Spleen (tissue), 11 donors: ENCODE data around the gene MGMT. TPM values are rescaled to one million over a fixed set of nuclear protein-coding genes. Genes with fewer than 3 reads are reported as not detected.

ENCODE experiments used
- DNase-seq: peaks from one replicate; pipeline ENCODE4 v3.0.0-alpha.2; 2020
- H3K27ac ChIP-seq, 8 donors: fragments of 200-600 bp; sonication (generic) in 7 of 8; 1 replicate in 4 of 8; 2 replicates in 4 of 8; pipeline versions ENCODE4 v1.5.0 to v1.8.0; 2016 to 2021; ENCODE audit warnings: inconsistent platforms in 4 of 8, mild to moderate bottlenecking in 4 of 8, moderate library complexity in 1 of 8
- H3K27me3 ChIP-seq, 7 donors: fragments of 200-600 bp; sonication (generic) in 6 of 7; replicated peaks in 1 of 7; 1 replicate in 4 of 7; 2 replicates in 3 of 7; pipeline versions ENCODE4 v1.5.0 to v1.8.0; 2016 to 2021; ENCODE audit warnings: inconsistent platforms in 3 of 7, mild to moderate bottlenecking in 1 of 7
- H3K36me3 ChIP-seq, 6 donors: fragments of 200-600 bp; sonication (generic) in 5 of 6; 1 replicate in 4 of 6; 2 replicates in 2 of 6; pipeline versions ENCODE4 v1.5.0 to v1.8.0; 2016 to 2021; ENCODE audit warnings: inconsistent platforms in 2 of 6
- H3K4me1 ChIP-seq, 6 donors: fragments of 200-600 bp; sonication (generic) in 5 of 6; 1 replicate in 3 of 6; 2 replicates in 3 of 6; pipeline versions ENCODE4 v1.5.0 to v1.8.0; 2016 to 2021; ENCODE audit warnings: inconsistent platforms in 3 of 6
- H3K4me3 ChIP-seq, 8 donors: fragments of 200-600 bp; sonication (generic) in 7 of 8; 1 replicate in 4 of 8; 2 replicates in 4 of 8; pipeline versions ENCODE4 v1.5.0 to v1.8.0; 2016 to 2021; ENCODE audit warnings: inconsistent platforms in 4 of 8, mild to moderate bottlenecking in 4 of 8, moderate library complexity in 2 of 8
- H3K9me3 ChIP-seq, 8 donors: fragments of 200-600 bp; sonication (generic) in 7 of 8; 1 replicate in 4 of 8; 2 replicates in 4 of 8; pipeline versions ENCODE4 v1.5.0 to v1.8.0; 2016 to 2021; ENCODE audit warnings: inconsistent platforms in 4 of 8
- CTCF ChIP-seq, 11 experiments: fragments of 200-600 bp in 7 of 11; fragments of 450-650 bp in 4 of 11; sonication (generic) in 4 of 11; IDR thresholded peaks in 8 of 11; conservative IDR thresholded peaks in 3 of 11; 1 replicate in 7 of 11; 2 replicates in 4 of 11; pipeline versions ENCODE4 v1.4.0 to v1.8.0; 2016 to 2021; ENCODE audit warnings: antibody characterized with exemption in 11 of 11, inconsistent platforms in 4 of 11, mild to moderate bottlenecking in 1 of 11
- POLR2A ChIP-seq, 3 donors: fragments of 450-650 bp; IDR thresholded peaks; one replicate each; pipeline ENCODE4 v1.5.1; 2017; ENCODE audit warnings: antibody characterized with exemption in 3 of 3, mild to moderate bottlenecking in 1 of 3
- POLR2AphosphoS5 ChIP-seq, 3 donors: sonication (generic); formaldehyde crosslinking; IDR thresholded peaks; one replicate each; pipeline ENCODE4 v1.5.1; 2017; ENCODE audit warnings: antibody characterized with exemption in 3 of 3
- WGBS, 5 donors: extraction: QIAGEN DNeasy Blood & Tissue Kit in 3 of 5; methylation state at CpG; one replicate each; pipeline versions ENCODE4 v1.1.5 to v1.1.7; 2013 to 2018; 5-methylcytosine and 5-hydroxymethylcytosine counted together
- intact Hi-C: fragments of 100-400 bp; cut with DNase I; formaldehyde crosslinking; loops from one replicate; pipeline ENCODE4 v1.15.0; 2023; ENCODE audit warnings: low total_unique reads
- polyA plus RNA-seq, 3 donors: library from polyadenylated mRNA; stranded (reverse); fragments of 200-250 nt; gene quantifications; one replicate each; pipeline ENCODE4 v1.2.1, GENCODE V29; 2013
- total RNA-seq, 7 donors: library from RNA; depleted of rRNA in 3 of 7; stranded (reverse); fragments of >200 nt in 3 of 7; fragmentation: NEBNext Ultra II Directional in 4 of 7; extraction: Animal tissue kit (Norgen Biotek cat#: 25700) in 4 of 7; gene quantifications; one replicate each; pipeline versions ENCODE4 v1.1.0 to v1.2.1, GENCODE V29; 2016 to 2021
- donor health status: healthy with polysubstance abuse.
- donor health status: DM: no; HTN: no; CAD: no; lungs with moderate emphysema.
- donor health status: DM: no; HTN: no; CAD: no.
- donor health status: Bipolar disorder and iron deficiency.
- donor health status: healthy.
- donor health status: DM: no; HTN: no; CAD: no.
- donor health status: DM: yes; HTN: yes; CAD: no.

Gene MGMT
- total and polyA plus RNA-seq, 10 donors = 14.3 to 33.4 (median 21.7) TPM

GRCh38 chr10:129683519-129683918, 216.5 kb downstream of the MGMT start:
- Histone ChIP-seq H3K4me3 (no peak overlapping the region), H3K9me3 (no peaks in the 10 kb centered on the region), H3K36me3 (peaks cover 0 to 10% (median 0%) of the 10 kb centered on the region in 6 donors), H3K27me3 (no peaks in the 10 kb centered on the region), H3K27ac (no peak overlapping the region), H3K4me1 (no peaks in the 10 kb centered on the region)
- 89 to 96% (median 93%) methylated on average over 1 of the region's 1 CpG for WGBS, 5 donors
- TF ChIP-seq POLR2A (IDR thresholded peaks at IDR 0.05) (no peak), POLR2AphosphoS5 (IDR thresholded peaks at IDR 0.05) (no peak), CTCF (IDR thresholded peaks at IDR 0.05 in 8 of 11, conservative IDR thresholded peaks at IDR 0.05 in 3 of 11) (no peak)
- no peak for DNase-seq
- intact Hi-C loops = no loop called here

- intact Hi-C loops = no loop called here
- H3K27me3 ChIP-seq = no peaks in the 10 kb centered on the region
- TF ChIP-seq POLR2A (IDR thresholded peaks at IDR 0.05) (no peak), POLR2AphosphoS5 (IDR thresholded peaks at IDR 0.05) (no peak), CTCF (IDR thresholded peaks at IDR 0.05 in 8 of 11, conservative IDR thresholded peaks at IDR 0.05 in 3 of 11) (no peak)
- H3K36me3 ChIP-seq = peaks cover 0 to 10% (median 0%) of the 10 kb centered on the region in 6 donors
- no peak overlapping the region for H3K27ac ChIP-seq
- DNase-seq = no peak
- 91 to 98% (median 93%) methylated on average over 3 of the region's 3 CpGs for WGBS, 5 donors
- no peaks in the 10 kb centered on the region for H3K9me3 ChIP-seq
- no peaks in the 10 kb centered on the region for H3K4me1 ChIP-seq
- no peak overlapping the region for H3K4me3 ChIP-seq
Observed at GRCh38 chr10:129683920-129684319, 216.9 kb downstream of the MGMT start.

GRCh38 chr10:129685271-129685670, 218.2 kb downstream of the MGMT start:
- no peak for DNase-seq
- Histone ChIP-seq H3K4me1 (no peaks in the 10 kb centered on the region), H3K9me3 (no peaks in the 10 kb centered on the region), H3K27me3 (no peaks in the 10 kb centered on the region), H3K4me3 (no peak overlapping the region), H3K27ac (no peak overlapping the region), H3K36me3 (peaks cover 0 to 10% (median 0%) of the 10 kb centered on the region in 6 donors)
- intact Hi-C loops = no loop called here
- TF ChIP-seq POLR2A (IDR thresholded peaks at IDR 0.05) = no peak
- no peak for TF ChIP-seq CTCF (IDR thresholded peaks at IDR 0.05 in 8 of 11, conservative IDR thresholded peaks at IDR 0.05 in 3 of 11)
- TF ChIP-seq POLR2AphosphoS5 (IDR thresholded peaks at IDR 0.05) = no peak
- 83 to 96% (median 92%) methylated on average over 8 of the region's 8 CpGs for WGBS, 5 donors

- intact Hi-C loops = no loop called here
- no peak overlapping the region for H3K4me3 ChIP-seq
- TF ChIP-seq POLR2AphosphoS5 (IDR thresholded peaks at IDR 0.05) (no peak), POLR2A (IDR thresholded peaks at IDR 0.05) (no peak), CTCF (IDR thresholded peaks at IDR 0.05 in 8 of 11, conservative IDR thresholded peaks at IDR 0.05 in 3 of 11) (no peak)
- 89 to 99% (median 92%) methylated on average over 4 of the region's 4 CpGs for WGBS, 5 donors
- H3K27me3 ChIP-seq = no peaks in the 10 kb centered on the region
- no peak overlapping the region for H3K27ac ChIP-seq
- peaks cover 0 to 2% (median 0%) of the 10 kb centered on the region in 6 donors for H3K4me1 ChIP-seq
- H3K36me3 ChIP-seq = no peaks in the 10 kb centered on the region
- H3K9me3 ChIP-seq = no peaks in the 10 kb centered on the region
- DNase-seq = no peak
Observed at GRCh38 chr10:129689671-129690071, 222.6 kb downstream of the MGMT start.
